ELF-1 (cell line): ENCODE data around the gene FAM131C.
A peak's percentile ranks its signal among the peaks of the same experiment; 100 is the strongest.
"Not testable (repeated sequence)": the region's sequence is repeated elsewhere in the genome, so short reads cannot be mapped to it uniquely, and the experiment has no call there.

Experiments
- DNase-seq: peaks from one replicate; pipeline ENCODE4 v3.0.0-alpha.2; 2016; ENCODE audit warnings: low read depth, low spot score

FAM131C gene

DNA sequence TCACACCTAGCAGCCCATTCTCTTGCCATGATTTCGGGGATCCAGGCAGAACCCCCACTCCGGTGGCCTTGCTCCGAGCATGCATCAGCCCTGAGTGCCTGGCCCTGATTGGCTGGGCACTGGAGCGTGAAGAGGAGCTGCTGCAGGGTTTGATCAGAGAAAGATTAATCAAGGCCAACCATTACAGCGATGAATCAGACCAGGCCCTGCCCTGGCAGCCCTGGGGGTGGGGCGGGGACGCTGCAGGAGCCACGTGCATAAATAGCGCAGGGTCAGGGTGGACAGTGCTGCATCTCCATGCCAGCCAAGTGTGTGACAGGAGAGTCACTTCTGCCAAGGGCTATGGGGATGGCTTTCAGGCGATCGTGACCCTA lies 3.4 kb upstream of the FAM131C start:
- no peak for DNase-seq

DNA sequence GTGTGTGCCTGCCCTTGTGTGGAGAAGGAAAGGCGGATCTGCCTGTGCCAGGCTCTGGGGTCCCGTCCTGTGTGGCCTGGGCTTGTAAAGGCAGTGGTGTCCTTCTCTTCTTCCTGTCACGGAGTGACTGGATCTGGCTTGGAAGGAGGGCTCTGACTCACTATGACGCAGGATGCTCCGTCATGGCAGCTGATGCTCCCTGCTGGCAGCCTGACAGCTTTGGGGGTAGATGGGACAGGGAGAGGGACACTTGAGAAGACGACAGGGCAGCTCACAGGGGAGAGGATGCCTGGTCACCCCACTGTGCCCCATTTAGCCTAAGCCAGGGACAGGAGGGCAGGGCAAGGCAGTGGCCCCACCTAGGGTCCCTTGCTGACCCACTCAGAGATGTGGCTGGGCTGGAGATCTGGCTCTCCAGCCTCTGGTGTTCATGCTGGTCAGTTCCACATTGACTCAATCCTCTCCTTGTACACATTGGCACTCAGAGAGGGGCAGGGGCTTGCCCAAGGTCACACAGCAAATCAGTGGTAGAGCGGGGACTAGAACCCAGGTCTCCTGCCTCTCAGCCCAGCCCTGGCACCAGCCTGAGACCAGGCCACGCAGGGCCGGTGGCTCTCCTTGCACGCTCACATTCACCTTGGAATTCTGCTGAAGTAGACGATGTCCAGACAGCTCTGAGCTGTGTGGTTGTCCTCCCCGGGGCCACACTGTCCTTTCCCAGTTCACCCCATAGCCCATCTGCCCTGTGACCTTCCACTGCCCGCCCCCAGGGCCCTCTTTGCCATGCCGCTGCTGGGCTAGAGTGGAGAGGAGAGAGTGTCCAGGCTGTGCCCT lies 2.8 kb upstream of the FAM131C start:
- peak; percentile 32 for DNase-seq

DNA sequence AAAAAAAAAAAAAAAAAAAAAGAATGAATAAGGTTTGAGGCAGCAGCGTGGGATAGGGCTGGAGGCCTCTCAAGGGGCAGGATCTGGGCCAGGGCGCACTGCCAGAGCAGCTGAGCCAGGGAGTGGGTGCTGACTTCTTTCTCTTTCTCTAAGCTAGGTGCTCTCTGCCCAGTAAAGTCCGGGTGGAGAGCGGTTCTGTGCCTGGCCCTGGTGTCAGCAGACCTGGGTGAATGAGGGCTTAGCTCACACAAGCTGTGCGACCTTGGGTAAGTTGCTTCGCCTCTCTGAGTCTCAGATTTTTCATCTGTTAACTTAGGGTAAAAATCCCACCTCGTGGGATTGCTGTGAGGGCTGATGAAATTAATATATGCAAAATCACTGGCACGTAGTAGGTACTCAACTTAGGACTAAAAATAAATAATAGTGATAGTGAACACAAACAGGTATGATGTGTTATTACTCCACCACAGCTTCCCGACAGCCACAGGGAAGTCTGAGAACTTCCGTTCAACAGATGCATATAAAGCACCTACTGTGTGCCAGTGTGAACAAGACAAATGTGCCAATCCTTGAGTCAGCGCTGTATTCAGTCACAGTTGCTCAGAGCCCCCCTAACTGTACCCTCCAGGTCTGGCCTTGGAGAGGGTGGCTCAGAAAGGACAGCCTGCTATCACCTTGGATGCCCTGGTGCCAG lies 2.0 kb upstream of the FAM131C start:
- DNase-seq: no peak

DNA sequence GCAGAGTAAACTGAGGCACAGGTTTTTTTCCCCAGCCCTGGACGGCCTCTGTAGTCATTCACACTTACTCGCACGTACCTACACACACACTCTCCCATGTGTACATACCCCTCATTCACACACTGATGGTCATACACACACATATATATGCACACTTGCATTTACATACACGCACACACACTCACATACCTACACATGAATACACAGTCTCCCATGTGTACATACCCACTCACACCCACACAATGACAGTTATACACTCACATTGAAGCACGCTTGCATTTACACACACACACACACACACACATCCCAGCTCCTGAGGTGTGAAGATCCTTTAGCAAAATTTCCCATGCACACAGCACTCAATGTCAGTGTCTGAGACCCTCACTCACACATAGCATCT lies 766 bp upstream of the FAM131C start:
- DNase-seq: no peak

DNA sequence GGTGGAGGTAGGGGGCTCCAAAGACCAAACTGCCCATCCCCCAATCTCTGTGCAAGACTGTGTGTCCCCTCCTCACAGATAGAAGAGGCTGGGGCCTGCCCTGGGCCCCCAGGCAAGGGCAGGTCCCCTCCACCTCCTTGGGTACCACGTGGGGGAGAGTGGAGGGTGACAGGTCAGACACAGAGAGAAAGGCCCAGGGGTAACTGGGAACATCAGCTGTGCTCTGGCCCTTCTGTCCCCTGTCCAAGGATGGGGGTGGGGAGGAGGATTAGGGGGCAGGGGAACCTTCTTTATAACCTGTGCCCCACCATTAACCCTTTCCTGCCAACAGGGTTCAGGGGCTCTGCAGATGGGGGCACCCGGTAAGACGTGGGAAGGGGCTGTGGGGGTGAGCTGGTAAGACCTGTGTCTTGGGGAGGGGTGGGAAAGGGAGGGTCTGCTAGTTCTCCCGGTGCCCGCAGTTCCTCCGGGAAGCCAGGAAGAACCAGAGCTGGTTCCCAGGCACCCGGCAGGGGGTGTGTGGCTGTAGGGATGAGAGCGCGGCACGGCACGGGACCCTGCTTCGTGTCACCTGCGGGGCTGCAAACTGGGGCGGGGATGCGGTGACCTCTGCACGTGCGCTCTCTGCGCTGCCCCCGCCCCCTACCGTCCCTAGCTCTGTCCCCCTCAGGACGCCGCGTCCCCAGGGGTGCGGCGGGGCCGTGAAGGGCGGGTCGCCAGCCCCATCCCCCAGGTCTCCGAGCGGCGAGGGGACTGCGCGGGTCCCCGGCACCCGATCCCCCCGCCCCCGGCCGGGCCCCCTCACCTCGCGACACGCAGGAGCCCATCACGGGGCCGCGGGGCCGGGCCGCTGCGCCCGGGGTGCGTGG lies 601 bp downstream of the FAM131C start:
- no peak for DNase-seq

DNA sequence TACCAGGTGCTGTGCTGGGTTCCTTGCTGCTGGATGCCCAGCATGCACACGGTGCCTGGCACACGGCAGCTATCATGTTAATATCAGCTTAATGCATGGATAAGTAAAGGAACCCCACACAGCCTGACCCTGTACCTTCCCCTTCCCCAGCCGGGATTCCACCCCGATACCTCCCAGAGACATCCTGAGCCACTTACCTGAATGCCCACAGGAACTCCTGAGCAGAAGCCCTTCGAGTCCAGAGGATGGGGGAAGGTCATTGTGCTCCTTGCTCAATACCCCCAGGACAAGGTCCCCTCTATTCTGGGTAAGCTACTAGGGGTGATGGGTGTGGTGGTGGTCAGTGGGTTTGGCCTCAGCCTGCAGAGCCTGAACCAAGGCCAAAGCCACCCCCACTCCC lies 1.4 kb downstream of the FAM131C start:
- no peak for DNase-seq

DNA sequence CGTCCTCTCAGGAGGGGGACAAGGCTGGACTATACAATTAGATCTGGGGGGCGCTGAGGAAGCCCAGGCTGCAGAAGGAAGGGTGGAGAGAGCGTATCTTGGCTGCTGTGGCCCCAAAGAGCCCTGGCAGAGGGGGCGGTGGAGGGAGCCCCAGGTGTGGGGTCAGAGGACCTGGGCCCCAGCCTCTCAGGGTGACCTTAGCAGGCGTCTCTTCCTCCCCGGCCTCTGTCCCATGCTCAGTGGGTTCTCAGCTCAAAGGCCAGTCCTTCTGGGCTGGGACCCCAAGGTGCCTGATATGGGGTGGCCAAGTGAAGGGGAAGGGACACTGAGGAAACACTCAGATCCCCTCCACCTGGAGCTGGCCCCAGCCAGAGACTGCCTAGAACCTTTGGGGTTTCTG lies 1.8 kb downstream of the FAM131C start:
- no peak for DNase-seq

DNA sequence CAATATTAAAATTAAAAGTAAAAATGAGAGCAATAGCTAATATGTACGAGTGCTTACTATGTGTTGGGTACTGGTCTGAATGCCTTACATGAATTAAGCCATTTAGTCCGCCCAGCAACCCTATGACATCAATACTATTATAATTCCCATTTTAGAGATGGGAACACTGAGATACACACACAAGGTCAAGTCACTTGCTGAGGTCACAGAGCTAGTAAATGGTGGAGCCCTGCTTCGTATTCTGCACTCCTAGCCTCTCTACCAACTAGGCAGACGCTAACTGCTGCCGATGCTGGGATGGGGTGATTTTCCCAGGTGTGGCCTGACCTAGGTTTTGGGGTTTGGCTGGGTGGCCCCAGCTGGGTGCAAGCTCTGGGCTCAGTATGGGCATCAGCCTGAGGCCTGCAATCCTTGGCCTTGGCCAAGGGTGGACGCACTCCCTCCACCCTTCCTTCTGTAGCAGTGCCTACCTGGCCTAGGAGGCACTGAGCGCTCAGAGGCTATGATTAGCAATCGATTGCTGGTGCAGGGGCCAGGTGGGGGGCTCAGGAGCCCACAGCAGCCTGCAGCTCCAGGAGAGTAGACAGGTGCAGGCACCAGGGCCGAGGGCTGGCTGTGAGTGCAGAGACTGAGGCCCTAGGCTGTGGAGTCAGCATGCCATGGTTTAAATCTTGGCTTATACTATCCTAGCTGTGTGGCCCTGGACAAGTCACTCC lies 2.7 kb downstream of the FAM131C start:
- no peak for DNase-seq

DNA sequence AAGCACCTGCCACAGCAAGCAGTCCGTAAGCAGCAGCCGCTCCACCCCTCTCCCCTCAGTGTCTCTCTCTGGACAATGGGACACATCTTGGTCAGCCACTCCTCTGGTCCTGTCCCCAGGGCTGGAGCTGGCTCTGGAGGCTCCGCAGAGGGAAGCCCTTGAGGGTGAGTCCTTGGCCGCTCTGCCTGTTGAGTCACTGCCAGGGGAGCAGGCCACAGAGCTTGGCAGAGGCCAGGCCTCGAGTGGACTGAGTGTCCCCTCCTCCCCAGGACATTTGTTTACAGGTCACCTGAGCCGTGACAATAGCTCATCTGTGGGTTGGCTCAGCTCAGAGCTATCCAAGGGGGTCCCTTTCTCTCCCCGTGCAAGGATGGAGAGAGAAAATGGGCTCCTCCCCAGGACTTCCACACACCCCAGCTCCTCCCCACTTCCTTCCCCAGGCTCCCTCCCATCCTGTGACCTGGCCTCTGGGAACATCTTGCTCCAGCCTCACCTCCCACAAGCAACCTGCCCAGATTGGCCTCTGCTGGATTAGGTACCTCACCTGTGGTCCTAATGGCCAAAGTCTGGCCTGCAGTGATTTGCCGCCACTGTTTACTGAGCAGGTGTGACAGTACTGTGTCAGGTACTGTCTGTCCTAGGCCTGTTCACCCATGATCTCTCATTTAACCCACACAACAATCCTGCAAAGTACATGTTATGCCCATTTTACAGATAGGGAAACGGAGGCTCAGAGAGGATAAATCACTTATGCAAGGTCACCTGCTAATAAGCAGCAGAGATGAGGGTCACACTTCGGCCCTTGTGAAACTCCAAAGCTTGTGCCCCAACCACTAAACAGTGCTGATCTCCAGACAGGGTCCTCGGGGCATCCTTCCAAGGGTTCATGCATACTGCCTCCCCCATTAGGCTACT lies 4.8 kb downstream of the FAM131C start:
- no peak for DNase-seq

DNA sequence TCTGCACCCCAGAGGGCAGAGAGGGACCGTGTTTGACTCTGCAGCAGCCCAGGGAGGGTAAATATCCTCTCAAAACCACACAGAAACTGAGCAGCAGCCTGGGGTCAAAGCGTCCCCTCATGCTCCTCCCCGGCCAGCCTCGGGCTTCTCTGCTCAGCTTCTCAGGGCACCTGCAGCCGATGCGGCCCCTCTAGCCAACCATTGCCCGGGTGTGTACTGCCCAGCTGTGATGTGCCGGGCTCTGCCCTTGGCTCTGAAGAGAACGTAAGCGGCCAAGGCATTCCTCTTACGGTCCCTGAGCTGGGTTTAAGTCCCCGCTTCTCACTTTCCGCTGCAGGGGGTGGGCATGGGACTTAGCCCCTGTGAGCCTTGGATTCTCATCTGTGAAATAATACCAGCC lies 5.5 kb downstream of the FAM131C start:
- DNase-seq: no peak

DNA sequence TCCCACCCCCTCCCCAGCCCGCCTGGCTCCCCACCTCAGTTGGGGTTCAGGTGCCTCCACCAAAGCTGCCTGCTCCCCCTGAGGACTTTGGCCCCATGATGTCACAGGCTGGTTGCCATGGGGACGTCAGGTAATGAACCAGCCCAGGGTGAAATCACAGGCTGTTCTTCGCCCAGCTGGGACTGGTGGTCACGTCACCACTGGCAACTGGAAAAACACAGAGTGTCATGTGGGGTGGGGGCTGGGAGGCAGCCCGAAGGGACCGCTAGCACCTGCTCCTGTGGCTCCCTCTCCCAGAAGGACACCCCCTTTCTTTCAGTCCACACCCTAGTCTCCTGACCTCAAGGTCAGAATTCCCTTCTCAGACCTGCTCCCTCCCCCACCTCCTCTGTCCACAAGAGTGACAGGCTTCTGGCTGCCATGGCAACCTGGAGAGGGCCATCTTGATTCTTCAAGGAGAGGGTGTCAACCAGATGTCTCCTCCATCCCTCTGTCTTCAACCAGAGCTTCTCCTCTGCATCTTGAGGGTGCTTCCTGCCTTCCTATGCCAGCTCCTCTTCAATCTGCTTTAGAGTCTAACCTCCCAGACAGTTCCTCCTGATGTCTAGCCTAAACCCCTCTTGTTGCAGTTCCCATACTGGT lies 6.2 kb downstream of the FAM131C start:
- no peak for DNase-seq

DNA sequence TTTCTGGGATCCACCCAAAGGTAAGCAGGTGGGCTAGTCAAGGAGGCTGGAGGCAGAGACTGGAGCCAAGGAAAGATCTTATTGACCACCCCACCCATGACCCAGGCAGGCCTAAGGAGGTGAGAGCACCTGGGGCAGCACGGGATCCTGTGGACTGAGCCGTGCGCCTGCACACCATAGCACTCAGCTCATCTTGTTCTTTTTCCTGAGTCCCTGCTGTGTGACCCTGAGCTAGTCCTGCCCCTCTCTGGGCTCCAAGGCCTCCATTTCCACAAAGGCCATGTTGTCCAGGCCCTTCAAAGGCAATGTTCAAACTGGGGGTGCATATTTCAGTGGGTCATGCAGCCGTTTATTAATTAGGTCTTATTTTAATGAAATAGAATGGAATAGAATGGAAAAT lies 7.2 kb downstream of the FAM131C start:
- no peak for DNase-seq

DNA sequence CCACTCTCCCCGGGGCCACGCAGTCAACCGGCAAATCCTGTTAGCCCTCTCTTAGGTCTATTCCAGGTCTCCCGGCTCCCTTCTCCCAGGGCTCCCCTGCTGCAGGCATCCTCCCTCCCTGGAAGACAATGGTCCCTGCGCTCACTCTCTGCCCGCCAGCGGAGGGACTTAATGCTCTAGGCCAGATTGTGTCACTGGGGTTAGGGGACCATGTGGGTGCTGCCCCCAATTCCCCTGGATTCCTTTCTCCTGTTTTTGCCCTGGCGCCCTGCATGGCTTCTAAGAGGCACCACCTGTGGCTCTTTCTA lies 8.2 kb downstream of the FAM131C start:
- peak; percentile 40 for DNase-seq

DNA sequence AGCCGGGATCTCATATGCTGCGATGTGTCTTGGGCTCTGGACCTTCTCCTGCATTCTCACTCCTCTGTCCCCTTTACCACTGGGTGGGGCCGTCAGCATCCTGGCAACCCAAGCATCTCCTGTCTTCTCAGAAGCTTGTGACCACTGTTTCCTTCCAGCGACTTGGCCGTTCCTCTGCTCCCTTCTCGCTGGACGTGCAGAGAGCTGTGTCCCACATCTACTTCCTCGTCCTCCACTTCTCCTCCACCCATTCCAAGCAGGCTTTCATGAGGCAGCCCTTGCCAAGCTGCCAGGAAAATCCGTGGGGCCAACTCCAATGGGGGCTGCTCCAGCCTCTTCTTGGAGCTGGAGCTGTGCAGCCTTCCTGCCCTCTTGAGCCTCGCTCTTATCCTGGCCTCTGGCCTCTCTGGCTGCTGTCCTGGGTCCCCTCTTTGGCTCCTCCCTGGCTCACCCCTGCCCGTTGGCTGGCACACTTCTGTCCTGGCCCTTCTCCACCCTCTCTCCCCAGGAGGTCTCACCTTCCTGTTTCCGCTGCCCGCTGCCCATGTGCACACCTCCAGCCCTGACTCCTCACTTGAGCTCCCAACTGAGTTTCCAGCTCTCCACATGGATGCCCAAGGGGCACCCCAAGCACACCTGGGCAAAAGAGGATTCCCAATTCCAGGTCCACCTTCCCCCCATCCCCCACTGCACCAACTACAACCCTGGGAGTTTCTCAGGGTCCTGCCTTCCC lies 8.7 kb downstream of the FAM131C start:
- no peak for DNase-seq

DNA sequence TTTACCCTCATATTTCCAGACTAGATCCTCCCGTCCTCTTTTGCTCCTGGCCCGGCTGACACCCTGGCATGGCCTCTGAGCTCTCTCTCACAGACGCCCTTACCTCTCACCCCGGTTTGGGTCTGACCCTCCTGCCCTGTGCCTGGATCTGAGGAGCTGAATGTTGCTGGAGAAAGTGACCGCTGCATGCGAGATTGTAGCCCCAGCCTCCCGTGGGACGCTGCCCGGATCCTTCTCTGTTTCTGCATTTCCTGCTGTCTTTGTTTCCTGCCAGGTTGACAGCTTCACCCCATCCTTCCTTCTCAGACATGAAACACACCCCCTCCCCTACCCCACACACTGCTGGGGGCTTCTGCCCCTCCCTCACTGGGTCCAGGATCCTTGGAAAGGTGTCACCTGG lies 9.5 kb downstream of the FAM131C start:
- no peak for DNase-seq

DNA sequence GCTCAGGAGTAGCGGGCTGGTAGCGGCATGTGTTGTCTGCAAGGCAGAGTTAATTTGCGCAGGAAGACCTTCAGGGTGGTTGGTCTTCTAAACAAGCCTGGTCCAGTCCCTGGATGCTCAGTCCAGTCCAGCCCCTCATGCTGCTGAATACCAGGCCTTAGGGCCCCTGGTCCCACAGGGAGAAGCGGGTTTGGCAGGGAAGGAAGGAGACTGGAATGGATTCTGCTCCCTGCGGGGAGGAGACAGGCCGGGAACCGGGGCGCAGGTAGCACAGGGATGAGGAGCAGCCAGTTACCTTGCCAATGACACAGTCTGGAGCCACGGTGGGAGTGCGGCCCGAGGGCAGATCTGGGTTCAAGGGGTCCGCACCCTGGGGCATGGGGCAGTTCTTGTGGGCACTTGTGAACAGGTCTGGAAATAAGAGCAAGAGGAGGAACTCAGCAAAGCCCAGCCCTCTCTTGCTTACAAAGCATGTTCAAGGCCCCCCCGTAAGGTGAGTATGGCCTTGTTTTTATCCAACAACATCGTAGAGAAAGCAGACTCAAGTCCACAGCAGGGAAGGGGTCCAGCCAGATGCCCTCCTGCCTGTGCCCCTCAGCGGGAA lies 10.1 kb downstream of the FAM131C start:
- DNase-seq: no peak

DNA sequence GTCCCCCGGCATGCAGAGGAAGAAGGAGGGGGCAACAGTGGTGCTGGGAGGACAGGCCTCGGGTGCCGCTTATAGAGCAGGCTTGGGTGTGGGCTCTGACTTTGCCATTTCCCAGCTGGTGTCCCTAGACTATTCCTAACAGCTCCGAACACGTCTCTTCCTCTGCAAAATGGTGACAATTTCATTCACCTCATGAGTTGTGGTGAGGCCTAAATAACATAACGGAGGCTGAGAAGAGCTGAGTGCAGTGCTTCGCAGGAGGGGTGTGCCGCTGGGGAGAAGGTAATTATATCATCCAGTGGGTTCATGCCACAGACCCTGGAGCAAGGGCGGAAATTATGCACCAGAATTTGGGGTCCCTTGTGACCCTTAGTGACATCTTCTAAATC lies 10.8 kb downstream of the FAM131C start:
- not testable (repeated sequence) for DNase-seq

DNA sequence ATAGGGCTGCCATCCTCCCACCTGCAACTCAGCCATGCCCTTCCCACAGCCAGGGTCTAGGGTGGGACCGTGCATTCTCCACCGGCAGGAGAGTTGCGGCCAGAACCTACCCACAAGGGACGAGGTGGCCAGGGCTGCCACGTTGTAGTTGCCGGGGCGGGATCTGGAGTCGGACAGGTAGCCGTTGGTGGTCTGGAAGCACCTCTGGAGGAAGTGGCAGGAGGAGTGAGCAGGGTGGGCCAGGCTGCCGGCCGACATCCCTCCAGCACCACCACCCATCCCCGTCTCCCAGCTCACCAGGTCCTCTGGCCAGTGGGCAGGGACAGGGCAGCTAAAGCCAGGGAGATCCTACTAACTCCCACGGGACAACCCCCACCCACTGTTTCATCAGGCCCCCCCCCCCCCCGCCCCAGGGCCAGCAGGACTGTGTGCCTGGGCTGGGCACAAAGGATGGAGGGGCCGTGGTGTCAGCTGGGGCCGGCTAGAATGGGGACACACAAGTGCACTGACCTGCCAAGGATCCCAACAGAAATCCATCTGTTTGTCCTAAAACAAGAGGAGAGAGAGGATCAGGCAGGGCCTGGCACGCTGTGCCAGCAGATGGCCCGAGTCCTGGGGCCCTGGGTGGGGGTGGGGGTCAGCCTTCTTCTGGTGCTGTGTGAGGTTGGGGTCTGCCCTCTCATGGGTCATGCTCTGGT lies 11.3 kb downstream of the FAM131C start:
- DNase-seq: not testable (repeated sequence)

DNA sequence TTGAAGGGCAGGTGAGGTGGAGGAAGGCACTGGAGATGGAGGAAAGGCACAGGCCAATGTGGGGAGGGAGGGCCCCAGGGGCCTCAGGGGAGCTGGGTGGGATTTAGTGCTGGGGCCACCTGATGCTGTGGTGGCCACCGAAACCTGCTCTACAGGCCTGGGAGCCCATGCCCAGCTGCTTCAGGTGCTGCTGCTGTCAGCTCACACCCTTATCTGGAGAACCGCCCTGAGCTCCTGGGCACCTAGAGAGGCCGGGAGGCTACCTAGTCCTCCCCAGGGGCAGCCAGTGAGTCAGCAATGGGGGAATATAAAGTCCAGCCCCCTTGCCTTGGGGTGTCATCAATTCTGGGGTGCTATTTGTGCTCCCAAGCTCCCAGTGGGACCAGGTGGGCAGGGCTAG lies 12.2 kb downstream of the FAM131C start:
- DNase-seq: no peak
